GM23248 (cell line): Measurements from ENCODE around the gene STAP2.

Experiments used
- EZH2 ChIP-seq: fragments of 200-600 bp; sonication (generic); IDR thresholded peaks from 2 replicates; pipeline ENCODE4 v1.6.1; 2018; ENCODE audit warnings: antibody characterized with exemption, mild to moderate bottlenecking; ENCODE audit not compliant: insufficient read depth, poor library complexity, severe bottlenecking
- EZH2phosphoT487 ChIP-seq: fragments of 200-600 bp; sonication (generic); IDR thresholded peaks from 2 replicates; pipeline ENCODE4 v1.6.1; 2018; ENCODE audit warnings: antibody characterized with exemption, moderate library complexity, mild to moderate bottlenecking, low read depth; ENCODE audit not compliant: insufficient read depth

GRCh38 chr19:4310247-4311121 is 28.1 kb downstream of the STAP2 start:
- no peak for TF ChIP-seq EZH2
- TF ChIP-seq EZH2phosphoT487: no peak
